Measurements from ENCODE around the gene MLLT1. TPM values are rescaled to one million over a fixed set of nuclear protein-coding genes. Genes with fewer than 3 reads are reported as not detected.

MLLT1 gene
- total and polyA plus RNA-seq, 2 experiments from 2014 or later: 13.3 to 19.1 TPM

DNA sequence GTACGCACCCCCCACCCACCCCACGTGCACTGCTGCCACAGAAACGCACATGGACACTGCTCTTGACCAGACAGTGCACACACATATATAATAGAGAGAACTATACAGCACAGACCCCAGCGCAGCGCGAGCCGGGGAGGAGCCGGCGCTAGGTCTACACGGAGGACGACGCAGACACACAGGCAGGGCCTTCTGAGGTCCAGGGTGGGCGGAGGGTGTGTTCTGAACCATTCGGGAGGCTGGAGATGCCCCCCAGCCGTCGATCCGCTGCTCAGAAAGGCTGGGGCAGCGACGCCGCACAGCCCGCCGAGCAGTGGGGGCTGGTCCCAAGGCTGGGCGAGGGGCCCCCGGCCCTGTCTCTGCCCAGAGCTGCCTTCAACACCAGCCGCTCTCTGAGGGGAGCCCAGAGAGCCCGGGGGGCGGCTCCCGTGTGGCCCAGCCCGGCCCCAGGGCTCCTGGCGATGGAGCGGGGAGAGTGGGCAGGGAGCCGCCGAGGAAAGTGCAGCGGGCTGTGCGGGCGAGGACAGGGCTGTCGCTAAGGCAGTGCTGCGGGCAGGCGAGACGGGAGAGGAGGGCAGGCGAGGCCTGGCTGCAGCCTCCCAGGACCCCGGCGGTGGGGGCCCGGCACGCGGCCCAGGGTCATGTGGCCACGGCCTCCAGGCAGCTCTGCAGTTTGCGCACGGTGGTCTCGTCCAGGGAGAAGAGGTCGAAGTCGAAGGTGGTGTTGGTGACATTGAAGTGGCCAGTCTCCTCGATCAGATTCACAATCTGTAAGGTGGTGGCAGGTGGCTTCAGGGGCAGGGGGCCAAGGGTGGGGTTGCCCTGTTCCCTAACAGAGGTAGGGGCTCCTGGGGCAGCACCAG is 67.1 kb downstream of the MLLT1 start:
- TF ChIP-seq EZH2phosphoT487 (IDR thresholded peaks at IDR 0.05; ENCODE audit: insufficient read depth, low read depth) (no peak), EZH2 (IDR thresholded peaks at IDR 0.05; ENCODE audit: insufficient read depth, poor library complexity, severe bottlenecking) (no peak)
- Histone ChIP-seq H3K79me2 (ENCODE audit: insufficient read depth) (peaks cover 3% of the 10 kb centered on the region; the same call in 1 of the 2 replicates), H4K20me1 (ENCODE audit: insufficient read depth) (no peaks in the 10 kb centered on the region), H3F3A (ENCODE audit: insufficient read depth) (0 out of 2 replicates have a peak, but pooled peaks cover 6% of the 10 kb centered on the region), H3K9ac (no peak overlapping the region), H3K27me3 (replicated peaks; ENCODE audit: insufficient read depth) (no peaks in the 10 kb centered on the region), H3K27ac (no peak overlapping the region), H3K9me3 (ENCODE audit: low read depth) (no peaks in the 10 kb centered on the region), H3K4me3 (no peak overlapping the region), H2AFZ (no peak overlapping the region), H3K9me2 (ENCODE audit: insufficient read depth) (no peaks in the 10 kb centered on the region), H3K4me2 (ENCODE audit: unreplicated experiment) (no peak overlapping the region), H3K4me1 (ENCODE audit: insufficient read depth) (no peaks in the 10 kb centered on the region), H3K36me3 (ENCODE audit: low read depth) (no peaks in the 10 kb centered on the region; the same call in 1 of the 2 replicates)
- in situ Hi-C loops (cut with MboI): no loop called here
- DNase-seq: no peak
- WGBS, 2 experiments (ENCODE audit: low coverage in 1 of 2, low lambda C conversion rate in 2 of 2, missing lambda C conversion rate in 2 of 2): 93 to 95% methylated on average over 44 to 53 of the region's 53 CpGs

- Histone ChIP-seq H3K9ac (no peak overlapping the region), H4K20me1 (ENCODE audit: insufficient read depth) (no peaks in the 10 kb centered on the region), H3F3A (ENCODE audit: insufficient read depth) (0 out of 2 replicates have a peak, but pooled peaks cover 6% of the 10 kb centered on the region), H3K27ac (no peak overlapping the region), H3K36me3 (ENCODE audit: low read depth) (no peaks in the 10 kb centered on the region; the same call in 1 of the 2 replicates), H3K27me3 (replicated peaks; ENCODE audit: insufficient read depth) (no peaks in the 10 kb centered on the region), H3K9me3 (ENCODE audit: low read depth) (no peaks in the 10 kb centered on the region), H2AFZ (no peak overlapping the region), H3K4me1 (ENCODE audit: insufficient read depth) (no peaks in the 10 kb centered on the region), H3K9me2 (ENCODE audit: insufficient read depth) (no peaks in the 10 kb centered on the region), H3K4me2 (ENCODE audit: unreplicated experiment) (no peak overlapping the region), H3K79me2 (ENCODE audit: insufficient read depth) (no peaks in the 10 kb centered on the region), H3K4me3 (no peak overlapping the region)
- DNase-seq: no peak
- no peak for TF ChIP-seq EZH2phosphoT487 (IDR thresholded peaks at IDR 0.05; ENCODE audit: insufficient read depth, low read depth)
- TF ChIP-seq EZH2 (IDR thresholded peaks at IDR 0.05; ENCODE audit: insufficient read depth, poor library complexity, severe bottlenecking): no peak
- in situ Hi-C loops (cut with MboI): no loop called here
- WGBS, 2 experiments (ENCODE audit: low coverage in 1 of 2, low lambda C conversion rate in 2 of 2, missing lambda C conversion rate in 2 of 2): 90 to 92% methylated on average over 38 to 43 of the region's 43 CpGs
Measured at GRCh38 chr19:6211632-6212402, 68.0 kb downstream of the MLLT1 start.

DNA sequence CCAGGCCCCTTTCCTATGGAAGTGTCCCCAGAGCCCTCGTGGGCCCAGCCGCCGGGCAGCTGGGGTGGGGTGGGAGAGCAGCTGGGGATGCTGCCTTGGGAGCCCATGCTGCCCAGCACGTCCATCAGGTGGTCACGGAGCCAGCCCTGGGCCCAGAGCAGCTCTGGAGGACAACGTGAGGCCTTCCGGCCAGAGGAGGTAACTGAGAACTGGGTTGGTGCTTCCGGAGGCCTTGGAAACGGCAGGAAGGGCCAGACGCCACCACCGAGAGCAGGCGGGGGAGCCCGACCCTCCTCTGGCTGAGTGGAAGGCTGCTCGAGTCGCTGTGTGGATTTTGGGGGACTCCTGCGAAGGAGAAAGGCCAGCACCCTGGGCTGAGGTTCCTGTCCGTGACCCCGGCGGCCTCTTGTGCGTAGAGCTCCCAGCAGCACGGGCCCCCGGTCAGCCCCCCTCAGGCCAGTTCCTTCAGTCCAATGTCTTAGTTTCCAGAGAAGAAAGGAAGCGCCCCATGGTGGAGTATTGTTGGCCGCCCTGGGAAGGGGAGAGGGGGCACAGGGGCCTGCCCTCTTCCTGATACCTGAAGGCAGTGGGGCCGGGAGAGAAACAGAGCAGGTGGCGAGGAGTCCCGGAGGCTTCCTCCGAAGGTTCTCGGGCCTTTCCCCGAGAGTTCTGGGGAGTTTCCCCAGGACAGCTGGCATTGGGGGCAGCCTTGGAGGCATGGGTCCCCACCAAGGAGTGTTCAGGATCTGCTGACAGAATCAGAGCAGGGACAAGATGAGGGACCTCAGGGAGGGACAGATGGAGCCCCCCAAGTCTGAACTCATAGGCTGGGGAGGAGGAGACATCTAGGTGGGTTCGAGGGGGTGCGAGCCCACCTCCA is 68.8 kb downstream of the MLLT1 start:
- Histone ChIP-seq H3K4me3 (no peak overlapping the region), H3K36me3 (ENCODE audit: low read depth) (no peaks in the 10 kb centered on the region; the same call in 1 of the 2 replicates), H4K20me1 (ENCODE audit: insufficient read depth) (no peaks in the 10 kb centered on the region), H3K4me1 (ENCODE audit: insufficient read depth) (no peaks in the 10 kb centered on the region), H3K27me3 (replicated peaks; ENCODE audit: insufficient read depth) (no peaks in the 10 kb centered on the region), H3K79me2 (ENCODE audit: insufficient read depth) (no peaks in the 10 kb centered on the region), H3K4me2 (ENCODE audit: unreplicated experiment) (no peak overlapping the region), H3K27ac (no peak overlapping the region), H3F3A (ENCODE audit: insufficient read depth) (0 out of 2 replicates have a peak, but pooled peaks cover 6% of the 10 kb centered on the region), H2AFZ (no peak overlapping the region), H3K9me2 (ENCODE audit: insufficient read depth) (no peaks in the 10 kb centered on the region), H3K9me3 (ENCODE audit: low read depth) (no peaks in the 10 kb centered on the region), H3K9ac (no peak overlapping the region)
- WGBS, 2 experiments (ENCODE audit: low coverage in 1 of 2, low lambda C conversion rate in 2 of 2, missing lambda C conversion rate in 2 of 2): 89 to 90% methylated on average over 24 to 32 of the region's 32 CpGs
- in situ Hi-C loops (cut with MboI): no loop called here
- no peak for TF ChIP-seq EZH2phosphoT487 (IDR thresholded peaks at IDR 0.05; ENCODE audit: insufficient read depth, low read depth)
- TF ChIP-seq EZH2 (IDR thresholded peaks at IDR 0.05; ENCODE audit: insufficient read depth, poor library complexity, severe bottlenecking): no peak
- no peak for DNase-seq

DNA sequence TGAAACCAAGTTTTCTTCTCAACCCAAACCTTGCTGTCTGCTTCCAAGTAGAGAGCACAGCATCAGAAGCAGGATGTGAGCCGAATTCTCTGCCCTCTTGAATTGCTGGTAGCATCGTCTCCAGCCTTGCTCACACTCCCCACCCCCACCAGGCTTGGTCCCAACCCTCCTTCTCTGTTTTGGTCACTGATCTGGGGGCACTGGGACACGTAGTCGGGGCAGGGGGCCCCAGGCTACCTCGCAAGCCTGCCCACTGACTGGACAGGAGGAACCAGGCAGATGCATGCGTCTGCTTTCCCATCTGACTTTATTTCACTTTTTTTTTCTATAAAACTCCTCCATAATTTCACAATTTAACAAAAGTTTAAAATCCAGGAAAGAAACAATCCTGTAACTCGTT is 69.7 kb downstream of the MLLT1 start:
- Histone ChIP-seq H3K4me1 (ENCODE audit: insufficient read depth) (no peaks in the 10 kb centered on the region), H3K9me2 (ENCODE audit: insufficient read depth) (no peaks in the 10 kb centered on the region), H3K4me2 (ENCODE audit: unreplicated experiment) (no peak overlapping the region), H3K4me3 (no peak overlapping the region), H3K9ac (no peak overlapping the region), H3F3A (ENCODE audit: insufficient read depth) (0 out of 2 replicates have a peak, but pooled peaks cover 6% of the 10 kb centered on the region), H3K79me2 (ENCODE audit: insufficient read depth) (no peaks in the 10 kb centered on the region), H3K9me3 (ENCODE audit: low read depth) (no peaks in the 10 kb centered on the region), H3K27ac (no peak overlapping the region), H2AFZ (no peak overlapping the region), H4K20me1 (ENCODE audit: insufficient read depth) (no peaks in the 10 kb centered on the region), H3K27me3 (replicated peaks; ENCODE audit: insufficient read depth) (no peaks in the 10 kb centered on the region), H3K36me3 (ENCODE audit: low read depth) (no peaks in the 10 kb centered on the region; the same call in 1 of the 2 replicates)
- in situ Hi-C loops (cut with MboI): no loop called here
- TF ChIP-seq EZH2phosphoT487 (IDR thresholded peaks at IDR 0.05; ENCODE audit: insufficient read depth, low read depth) (no peak), EZH2 (IDR thresholded peaks at IDR 0.05; ENCODE audit: insufficient read depth, poor library complexity, severe bottlenecking) (no peak)
- DNase-seq: no peak
- 87 to 91% methylated on average over 7 of the region's 7 CpGs for WGBS, 2 experiments (ENCODE audit: low coverage in 1 of 2, low lambda C conversion rate in 2 of 2, missing lambda C conversion rate in 2 of 2)

All from GM23248 (cell line).